Activated CD4-positive, alpha-beta T cell treated with anti-CD3 and anti-CD28 coated beads, Interleukin-2, amount 10 ng/mL, durations not matched to agents 24 days and 14 days (primary cell): ENCODE measurements around the gene RGS7. TPM values are rescaled to one million over a fixed set of nuclear protein-coding genes. Genes with fewer than 3 reads are reported as not detected.
"Not testable (repeated sequence)": the region's sequence is repeated elsewhere in the genome, so short reads cannot be mapped to it uniquely, and the experiment has no call there.

Experiments
- DNase-seq: peaks from one replicate; pipeline ENCODE4 v3.0.0; 2022
- H3K27ac Mint-ChIP-seq: one replicate; pipeline ENCODE4 v1.8.0; 2022; ENCODE audit warnings: mild to moderate bottlenecking, mixed read lengths
- H3K27me3 Mint-ChIP-seq: one replicate; pipeline ENCODE4 v1.8.0; 2022; ENCODE audit warnings: mixed read lengths
- H3K36me3 Mint-ChIP-seq: one replicate; pipeline ENCODE4 v1.8.0; 2022; ENCODE audit warnings: low read depth, mild to moderate bottlenecking, mixed read lengths
- H3K4me1 Mint-ChIP-seq: one replicate; pipeline ENCODE4 v1.8.0; 2021; ENCODE audit warnings: mixed read lengths
- H3K4me3 Mint-ChIP-seq: one replicate; pipeline ENCODE4 v1.8.0; 2022; ENCODE audit warnings: mild to moderate bottlenecking, moderate library complexity, mixed read lengths
- H3K9me3 Mint-ChIP-seq: one replicate; pipeline ENCODE4 v1.8.0; 2021; ENCODE audit warnings: mixed read lengths
- intact Hi-C: fragments of 100-400 bp; cut with micrococcal nuclease; formaldehyde crosslinking; loops from one replicate; pipeline ENCODE4 v1.15.1; 2023
- total RNA-seq: library from RNA; stranded (reverse); gene quantifications from 2 replicates; pipeline ENCODE4 v1.2.3, GENCODE V29; 2022

Gene RGS7
- total RNA-seq, 1 donor from 2014 or later: not detected

DNA sequence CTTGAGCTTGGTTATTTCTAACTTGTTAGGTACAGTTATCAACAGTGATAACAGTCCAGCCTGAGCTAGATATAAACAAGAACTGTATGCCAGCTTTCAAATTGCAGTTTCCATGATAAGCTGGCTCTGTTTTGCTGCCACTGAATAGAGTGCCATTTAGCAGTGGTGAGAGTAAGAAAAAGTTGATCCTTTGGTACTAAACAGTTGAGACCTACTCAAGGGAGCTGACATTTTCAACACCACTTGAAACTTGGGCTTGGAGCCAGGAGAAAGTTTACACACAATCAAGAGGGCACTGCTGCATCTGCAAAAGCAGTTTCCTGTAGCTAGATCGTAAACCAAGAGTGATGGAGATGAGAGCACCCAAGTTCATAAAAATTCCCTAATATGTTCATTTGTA is 131.3 kb downstream of the RGS7 start:
- peaks cover 8% of the 10 kb centered on the region for H3K9me3 Mint-ChIP-seq
- intact Hi-C loops: no loop called here
- DNase-seq: no peak
- H3K27me3 Mint-ChIP-seq: no peaks in the 10 kb centered on the region
- H3K36me3 Mint-ChIP-seq: no peaks in the 10 kb centered on the region
- H3K27ac Mint-ChIP-seq: no peak overlapping the region
- H3K4me1 Mint-ChIP-seq: no peaks in the 10 kb centered on the region
- H3K4me3 Mint-ChIP-seq: no peak overlapping the region

DNA sequence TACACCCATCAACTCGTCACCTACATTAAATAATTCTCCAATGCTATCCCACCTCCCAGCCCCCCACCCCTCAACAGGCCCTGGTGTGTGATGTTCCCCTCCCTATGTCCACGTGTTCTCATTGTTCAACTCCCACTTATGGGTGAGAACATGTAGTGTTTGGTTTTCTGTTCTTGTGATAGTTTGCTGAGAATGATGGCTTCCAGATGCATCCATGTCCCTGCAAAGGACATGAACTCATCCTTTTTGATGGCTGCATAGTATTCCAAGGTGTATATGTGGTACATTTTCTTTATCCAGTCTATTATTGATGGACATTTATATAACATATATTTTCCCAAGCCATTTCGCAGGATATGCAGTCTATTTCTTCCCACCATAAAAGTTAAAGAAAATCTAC is 132.8 kb downstream of the RGS7 start:
- H3K4me1 Mint-ChIP-seq, intact Hi-C loops, DNase-seq, H3K9me3 Mint-ChIP-seq, H3K27ac Mint-ChIP-seq, H3K27me3 Mint-ChIP-seq, H3K4me3 Mint-ChIP-seq, H3K36me3 Mint-ChIP-seq: not testable (repeated sequence)

DNA sequence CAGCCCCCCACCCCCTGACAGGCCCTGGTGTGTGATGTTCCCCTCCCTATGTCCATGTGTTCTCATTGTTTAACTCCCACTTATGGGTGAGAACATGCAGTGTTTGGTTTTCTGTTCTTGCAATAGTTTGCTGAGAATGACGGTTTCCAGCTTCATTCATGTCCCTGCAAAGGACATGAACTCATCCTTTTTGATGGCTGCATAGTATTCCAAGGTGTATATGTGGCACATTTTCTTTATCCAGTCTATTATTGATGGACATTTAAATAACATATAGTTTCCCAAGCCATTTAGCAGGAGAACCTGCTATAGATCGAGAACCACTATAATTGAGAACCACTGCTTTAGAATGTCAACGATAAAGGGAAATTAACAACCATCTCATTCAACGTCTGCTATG is 134.2 kb downstream of the RGS7 start:
- H3K27me3 Mint-ChIP-seq, H3K27ac Mint-ChIP-seq, DNase-seq, H3K9me3 Mint-ChIP-seq, intact Hi-C loops, H3K36me3 Mint-ChIP-seq, H3K4me1 Mint-ChIP-seq, H3K4me3 Mint-ChIP-seq: not testable (repeated sequence)

DNA sequence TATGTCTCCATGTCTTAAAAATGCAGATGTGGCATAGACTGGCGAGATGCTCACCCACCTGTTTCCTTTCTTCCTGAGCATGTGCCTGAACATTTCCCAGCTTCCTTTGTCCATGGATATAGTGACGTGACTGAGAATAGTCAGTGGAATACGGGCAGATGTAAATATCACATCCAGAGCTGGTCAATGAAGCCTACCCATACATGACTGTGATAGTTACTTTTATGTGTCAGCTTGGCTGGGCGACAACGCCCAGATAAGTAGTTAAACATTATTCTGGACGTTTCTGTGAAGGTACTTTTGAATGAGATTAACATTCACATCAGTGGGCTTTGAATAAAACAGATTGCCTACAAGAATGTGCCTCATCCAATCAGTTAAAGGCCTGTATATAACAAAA is 135.7 kb downstream of the RGS7 start:
- H3K27ac Mint-ChIP-seq: no peak overlapping the region
- peaks cover 8% of the 10 kb centered on the region for H3K9me3 Mint-ChIP-seq
- no peak overlapping the region for H3K4me3 Mint-ChIP-seq
- no peak for DNase-seq
- H3K27me3 Mint-ChIP-seq: no peaks in the 10 kb centered on the region
- intact Hi-C loops: no loop called here
- H3K4me1 Mint-ChIP-seq: no peaks in the 10 kb centered on the region
- no peaks in the 10 kb centered on the region for H3K36me3 Mint-ChIP-seq

DNA sequence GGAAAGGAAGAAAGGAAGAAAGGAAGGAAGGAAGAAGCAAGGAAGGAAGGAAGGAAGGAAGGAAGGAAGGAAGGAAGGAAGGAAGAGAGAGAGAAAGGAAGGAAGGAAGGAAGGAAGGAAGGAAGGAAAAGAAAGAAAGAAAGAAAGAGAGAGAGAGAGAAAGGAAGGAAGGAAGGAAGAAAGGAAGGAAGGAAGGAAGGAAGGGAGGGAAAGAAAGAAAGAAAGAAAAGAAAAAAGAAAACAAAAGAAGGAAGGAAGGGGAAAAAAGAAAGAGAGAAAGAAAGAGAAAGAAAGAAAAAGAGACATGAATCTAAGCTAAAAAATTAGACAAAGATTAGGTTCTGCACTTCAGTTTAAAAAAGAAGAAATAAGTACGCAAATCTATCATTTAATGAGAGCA is 136.1 kb downstream of the RGS7 start:
- H3K36me3 Mint-ChIP-seq, intact Hi-C loops, H3K4me3 Mint-ChIP-seq, H3K9me3 Mint-ChIP-seq, H3K27me3 Mint-ChIP-seq, H3K27ac Mint-ChIP-seq, H3K4me1 Mint-ChIP-seq, DNase-seq: not testable (repeated sequence)

DNA sequence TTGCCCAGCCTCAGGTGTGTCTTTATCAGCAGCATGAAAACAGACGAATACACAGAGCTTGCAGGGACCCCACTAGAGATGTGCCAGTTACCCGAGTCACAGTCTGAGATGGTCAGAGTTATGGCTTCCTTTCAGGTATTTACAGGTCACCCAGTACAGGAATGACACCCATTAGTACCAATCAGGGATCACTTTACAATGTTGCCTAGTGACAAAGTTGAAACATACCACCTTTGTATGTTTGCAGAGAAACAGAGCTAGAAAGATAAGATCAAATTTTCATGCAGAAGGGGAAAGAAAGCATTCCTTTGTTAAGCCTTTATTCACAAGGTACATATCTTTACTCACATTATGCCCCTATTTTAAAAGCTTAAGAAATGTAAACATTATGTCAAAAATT is 137.6 kb downstream of the RGS7 start:
- no peaks in the 10 kb centered on the region for H3K36me3 Mint-ChIP-seq
- H3K27me3 Mint-ChIP-seq: no peaks in the 10 kb centered on the region
- peaks cover 4% of the 10 kb centered on the region for H3K9me3 Mint-ChIP-seq
- no peak overlapping the region for H3K4me3 Mint-ChIP-seq
- DNase-seq: no peak
- H3K4me1 Mint-ChIP-seq: no peaks in the 10 kb centered on the region
- intact Hi-C loops: no loop called here
- no peak overlapping the region for H3K27ac Mint-ChIP-seq

DNA sequence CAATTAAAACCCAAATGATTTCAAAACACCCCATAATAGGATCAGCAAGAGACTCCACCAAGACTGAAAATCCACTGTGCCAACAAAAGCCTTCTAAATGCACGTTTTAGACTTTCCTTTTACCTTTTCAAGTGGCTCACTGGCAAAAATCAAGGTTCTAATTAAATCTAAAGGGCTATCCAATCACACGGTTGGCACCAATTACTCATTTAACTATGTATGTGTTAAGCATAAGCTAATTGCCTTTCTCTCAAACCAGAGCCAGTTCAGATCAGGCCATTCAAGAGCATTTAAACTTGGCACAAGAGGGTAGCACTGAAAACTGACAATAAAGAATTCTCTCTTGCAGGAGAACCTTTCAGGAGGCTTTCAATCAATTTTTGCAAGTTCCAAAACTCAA is 139.5 kb downstream of the RGS7 start:
- H3K27me3 Mint-ChIP-seq: no peaks in the 10 kb centered on the region
- H3K36me3 Mint-ChIP-seq: no peaks in the 10 kb centered on the region
- H3K9me3 Mint-ChIP-seq: no peaks in the 10 kb centered on the region
- no peak overlapping the region for H3K4me3 Mint-ChIP-seq
- intact Hi-C loops: no loop called here
- H3K27ac Mint-ChIP-seq: no peak overlapping the region
- DNase-seq: no peak
- H3K4me1 Mint-ChIP-seq: no peaks in the 10 kb centered on the region

DNA sequence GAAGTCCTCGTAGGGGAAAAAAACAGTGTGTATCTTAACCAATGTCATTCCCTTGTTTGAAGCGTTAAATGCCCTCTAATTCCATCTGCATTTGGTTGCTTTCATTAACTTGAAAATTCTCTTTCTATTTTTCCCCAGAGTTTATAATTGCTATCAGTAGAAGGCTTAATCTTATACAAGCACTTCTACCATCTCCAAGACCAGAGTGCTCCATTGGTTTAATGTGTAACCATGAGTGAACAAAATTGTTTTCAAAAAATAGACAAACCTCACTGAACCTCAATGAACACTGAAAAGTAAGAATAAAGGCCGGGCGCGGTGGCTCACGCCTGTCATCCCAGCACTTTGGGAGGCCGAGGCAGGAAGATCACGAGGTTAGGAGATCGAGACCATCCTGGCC is 141.3 kb downstream of the RGS7 start:
- intact Hi-C loops: no loop called here
- no peaks in the 10 kb centered on the region for H3K9me3 Mint-ChIP-seq
- no peak for DNase-seq
- no peaks in the 10 kb centered on the region for H3K4me1 Mint-ChIP-seq
- no peaks in the 10 kb centered on the region for H3K36me3 Mint-ChIP-seq
- no peak overlapping the region for H3K27ac Mint-ChIP-seq
- no peak overlapping the region for H3K4me3 Mint-ChIP-seq
- H3K27me3 Mint-ChIP-seq: no peaks in the 10 kb centered on the region

DNA sequence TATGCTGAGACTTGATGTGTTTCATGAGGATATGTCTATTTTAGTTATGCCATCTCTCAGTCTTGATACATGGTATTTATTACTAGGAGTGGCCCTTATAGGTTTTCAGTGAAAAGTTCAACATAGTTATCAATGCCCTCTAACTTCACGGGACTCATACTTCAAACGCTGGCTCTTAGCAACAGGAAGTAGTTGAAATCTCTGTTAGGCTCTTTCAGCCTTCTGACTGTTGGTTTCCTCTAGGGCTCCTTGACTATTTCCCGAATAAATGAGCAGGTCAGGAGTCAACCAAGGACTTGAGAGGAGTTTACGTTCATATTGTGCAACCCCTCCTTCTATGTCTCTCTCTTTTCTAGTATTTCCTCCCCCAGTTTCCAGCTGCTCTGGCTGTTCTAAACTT is 141.8 kb downstream of the RGS7 start:
- no peak for DNase-seq
- H3K9me3 Mint-ChIP-seq: no peaks in the 10 kb centered on the region
- no peak overlapping the region for H3K27ac Mint-ChIP-seq
- no peak overlapping the region for H3K4me3 Mint-ChIP-seq
- H3K4me1 Mint-ChIP-seq: no peaks in the 10 kb centered on the region
- intact Hi-C loops: no loop called here
- no peaks in the 10 kb centered on the region for H3K36me3 Mint-ChIP-seq
- H3K27me3 Mint-ChIP-seq: no peaks in the 10 kb centered on the region

DNA sequence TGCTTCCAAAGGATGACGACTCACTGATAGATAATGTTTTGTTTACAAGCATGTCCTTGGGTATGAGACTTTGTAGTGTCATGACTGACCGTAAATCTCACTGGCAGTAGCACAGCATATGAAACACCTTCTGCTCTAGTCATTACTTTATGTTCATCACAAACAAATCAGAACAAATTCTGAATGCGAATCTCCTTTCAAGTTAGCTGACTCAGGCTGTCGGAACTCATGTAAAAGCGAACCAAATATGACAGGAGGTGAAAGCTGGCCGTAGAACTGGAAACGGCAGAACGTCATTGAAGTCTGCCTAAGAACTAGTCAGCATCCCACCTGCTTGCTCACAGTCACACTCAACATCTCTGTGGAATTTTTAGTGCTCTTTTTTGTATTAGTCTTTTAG is 143.9 kb downstream of the RGS7 start:
- H3K36me3 Mint-ChIP-seq: no peaks in the 10 kb centered on the region
- DNase-seq: no peak
- no peak overlapping the region for H3K27ac Mint-ChIP-seq
- intact Hi-C loops: no loop called here
- no peaks in the 10 kb centered on the region for H3K4me1 Mint-ChIP-seq
- no peak overlapping the region for H3K4me3 Mint-ChIP-seq
- H3K9me3 Mint-ChIP-seq: no peaks in the 10 kb centered on the region
- H3K27me3 Mint-ChIP-seq: no peaks in the 10 kb centered on the region

DNA sequence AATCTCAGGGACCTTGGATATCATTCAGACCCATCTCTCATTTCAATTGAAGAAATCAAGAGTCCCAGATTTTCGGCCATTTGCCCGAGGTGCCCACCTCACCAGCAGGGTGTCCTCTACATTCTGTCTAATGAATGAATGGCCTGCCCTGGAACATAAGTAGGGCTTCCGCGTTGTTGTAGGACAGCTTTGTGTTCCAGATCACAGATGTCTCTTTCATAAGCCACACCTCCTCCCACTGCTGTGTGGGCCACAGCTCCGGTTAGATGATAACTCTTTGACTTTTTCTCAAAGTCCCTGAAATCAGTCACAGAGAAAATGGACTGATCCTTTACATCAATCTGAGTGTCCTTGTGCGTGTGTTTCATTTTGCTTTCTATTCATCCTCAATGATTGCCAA is 144.4 kb downstream of the RGS7 start:
- H3K4me1 Mint-ChIP-seq: no peaks in the 10 kb centered on the region
- no peaks in the 10 kb centered on the region for H3K27me3 Mint-ChIP-seq
- no peak overlapping the region for H3K27ac Mint-ChIP-seq
- intact Hi-C loops: no loop called here
- DNase-seq: no peak
- H3K9me3 Mint-ChIP-seq: no peaks in the 10 kb centered on the region
- no peaks in the 10 kb centered on the region for H3K36me3 Mint-ChIP-seq
- H3K4me3 Mint-ChIP-seq: no peak overlapping the region

DNA sequence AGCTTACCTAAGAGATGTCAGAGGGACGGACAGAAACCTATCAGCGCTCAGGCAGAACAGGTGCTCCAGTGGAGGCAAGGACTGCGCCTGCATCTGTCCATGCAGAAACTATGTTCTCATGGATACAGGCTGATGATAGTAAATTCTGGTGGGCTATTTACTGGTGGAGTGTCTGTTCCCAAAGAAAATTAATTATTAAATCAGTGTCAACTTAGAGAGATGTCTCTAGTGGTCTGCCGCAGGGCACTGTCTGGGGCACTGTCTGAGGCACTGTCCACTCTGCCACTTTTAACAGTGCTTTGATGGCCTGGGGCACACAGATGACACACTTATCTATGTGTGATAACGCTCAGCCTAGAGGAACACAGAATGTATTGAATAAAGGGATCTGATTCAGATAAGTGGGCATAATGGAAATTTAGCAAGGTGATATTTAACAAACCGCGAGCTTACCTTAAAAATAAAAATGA is 148.1 kb downstream of the RGS7 start:
- Mint-ChIP-seq H3K27me3 (no peaks in the 10 kb centered on the region), H3K9me3 (no peaks in the 10 kb centered on the region), H3K4me3 (no peak overlapping the region), H3K27ac (no peak overlapping the region), H3K36me3 (no peaks in the 10 kb centered on the region), H3K4me1 (no peaks in the 10 kb centered on the region)
- DNase-seq: no peak
- intact Hi-C loops: no loop called here

DNA sequence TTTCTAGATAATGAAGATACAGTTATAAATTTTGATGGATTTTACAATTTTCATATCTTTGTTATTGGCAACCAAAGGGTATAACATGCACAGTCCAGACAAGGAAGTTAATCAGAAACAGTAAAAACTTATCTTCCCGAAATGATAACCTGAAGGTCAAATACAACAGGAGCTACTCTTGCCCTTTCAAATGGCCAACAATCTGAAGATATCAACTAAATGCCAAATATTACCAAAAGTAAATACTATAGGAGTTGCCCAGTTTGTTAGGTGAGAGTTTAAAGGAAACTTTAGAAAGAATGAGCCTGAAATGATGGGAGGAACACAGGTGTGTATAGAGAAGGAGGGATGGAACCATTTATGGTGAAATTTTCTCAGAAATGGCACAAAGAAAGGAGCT is 153.2 kb downstream of the RGS7 start:
- no peaks in the 10 kb centered on the region for H3K4me1 Mint-ChIP-seq
- H3K9me3 Mint-ChIP-seq: no peaks in the 10 kb centered on the region
- H3K36me3 Mint-ChIP-seq: no peaks in the 10 kb centered on the region
- H3K27me3 Mint-ChIP-seq: no peaks in the 10 kb centered on the region
- no peak overlapping the region for H3K4me3 Mint-ChIP-seq
- no peak overlapping the region for H3K27ac Mint-ChIP-seq
- DNase-seq: no peak
- intact Hi-C loops: no loop called here

DNA sequence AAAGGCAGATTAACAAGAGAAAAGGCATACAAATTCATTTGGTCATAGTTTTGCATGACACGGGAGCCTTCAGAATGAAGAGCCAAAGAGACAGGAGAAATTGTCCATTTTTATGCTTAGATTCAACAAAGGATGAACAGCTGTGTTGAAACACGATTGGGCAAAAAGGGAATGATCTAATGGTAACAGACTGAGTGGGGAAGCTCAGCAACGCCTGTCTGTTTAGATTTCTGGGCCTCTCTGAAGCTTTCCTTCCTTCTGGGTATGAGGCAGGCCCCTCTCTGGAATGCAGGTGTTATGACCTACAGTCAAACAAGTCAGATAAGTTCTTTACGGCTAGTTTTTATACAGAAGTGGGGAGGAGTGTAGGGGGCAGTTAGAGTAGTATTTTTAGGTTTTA is 154.6 kb downstream of the RGS7 start:
- H3K4me3 Mint-ChIP-seq: no peak overlapping the region
- H3K4me1 Mint-ChIP-seq: no peaks in the 10 kb centered on the region
- H3K27ac Mint-ChIP-seq: no peak overlapping the region
- no peak for DNase-seq
- no peaks in the 10 kb centered on the region for H3K36me3 Mint-ChIP-seq
- intact Hi-C loops: no loop called here
- H3K9me3 Mint-ChIP-seq: no peaks in the 10 kb centered on the region
- no peaks in the 10 kb centered on the region for H3K27me3 Mint-ChIP-seq

DNA sequence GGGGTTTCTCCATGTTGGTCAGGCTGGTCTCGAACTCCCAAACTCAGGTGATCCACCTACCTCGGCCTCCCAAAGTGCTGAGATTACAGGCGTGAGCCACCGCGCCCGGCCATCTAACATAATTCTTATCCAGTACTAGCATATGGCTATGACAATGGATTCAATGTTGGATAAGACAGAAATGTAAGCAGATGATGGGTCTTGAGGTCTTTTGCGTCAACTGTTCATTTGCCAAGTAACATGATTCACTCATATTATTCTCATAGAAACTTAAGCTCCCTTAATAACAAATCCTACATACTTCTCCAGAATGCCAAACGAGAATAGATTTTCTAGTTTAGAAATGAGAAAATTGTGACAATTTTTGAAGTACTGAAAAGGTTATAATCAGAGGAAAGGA is 170.3 kb downstream of the RGS7 start:
- Mint-ChIP-seq H3K9me3 (peaks cover 7% of the 10 kb centered on the region), H3K27ac (no peak overlapping the region), H3K4me3 (no peak overlapping the region), H3K27me3 (no peaks in the 10 kb centered on the region), H3K4me1 (no peaks in the 10 kb centered on the region), H3K36me3 (no peaks in the 10 kb centered on the region)
- intact Hi-C loops: no loop called here
- DNase-seq: no peak

DNA sequence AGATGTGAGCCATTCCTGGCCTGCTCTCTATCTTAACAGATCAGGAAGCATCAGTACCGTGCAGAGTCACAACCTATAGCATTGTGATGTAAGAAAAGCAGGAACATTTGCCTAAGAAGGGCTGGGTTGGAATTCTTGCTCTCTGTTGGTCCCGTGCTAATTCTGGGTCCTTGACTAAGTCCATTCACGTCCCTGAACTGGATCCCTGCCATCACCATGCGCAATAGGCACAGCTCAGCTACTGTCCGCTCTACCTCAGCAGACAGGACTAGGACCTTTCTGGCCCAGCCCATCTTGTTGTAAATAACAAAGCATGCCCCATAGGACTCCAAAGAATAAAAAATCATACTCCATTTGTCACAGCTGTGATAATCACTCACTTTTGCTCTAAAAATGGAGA is 175.0 kb downstream of the RGS7 start:
- H3K27me3 Mint-ChIP-seq: no peaks in the 10 kb centered on the region
- H3K4me3 Mint-ChIP-seq: no peak overlapping the region
- no peaks in the 10 kb centered on the region for H3K36me3 Mint-ChIP-seq
- DNase-seq: peak; percentile 12
- H3K27ac Mint-ChIP-seq: no peak overlapping the region
- intact Hi-C loops: no loop called here
- no peaks in the 10 kb centered on the region for H3K4me1 Mint-ChIP-seq
- H3K9me3 Mint-ChIP-seq: peaks cover 11% of the 10 kb centered on the region
